Measurements from ENCODE around the gene CATSPER4. TPM values are rescaled to one million over a fixed set of nuclear protein-coding genes. Genes with fewer than 3 reads are reported as not detected.

Gene CATSPER4
- polyA plus RNA-seq, 1 donor from 2014 or later = not detected

DNA sequence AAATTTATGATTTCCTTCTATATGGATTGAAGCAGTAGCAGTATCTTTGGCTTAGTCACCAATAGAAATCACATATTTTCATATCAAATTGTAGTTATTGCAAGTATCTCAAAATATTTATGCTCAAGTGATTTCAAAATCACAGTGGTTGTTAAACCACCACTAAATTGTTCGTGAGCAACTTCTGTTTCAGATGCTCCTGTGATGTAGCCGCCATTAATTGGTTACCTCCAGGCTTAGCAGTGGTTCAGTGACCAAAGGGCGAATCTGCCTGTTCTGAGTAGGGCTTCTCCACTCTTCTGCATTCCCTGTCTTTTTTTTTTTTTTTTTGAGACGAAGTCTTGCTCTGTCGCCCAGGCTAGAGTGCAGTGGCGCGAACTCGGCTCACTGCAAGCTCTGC is 15.1 kb upstream of the CATSPER4 start:
- H3K4me3 ChIP-seq (ENCODE audit: low read length) = no peak overlapping the region
- no peaks in the 10 kb centered on the region for H3K27me3 ChIP-seq (ENCODE audit: insufficient read depth, low read depth, low read length)
- no peaks in the 10 kb centered on the region for H3K36me3 ChIP-seq (ENCODE audit: insufficient read depth, low read length)
- H3K9me2 ChIP-seq (ENCODE audit: insufficient read depth, low read length) = no peaks in the 10 kb centered on the region
- TF ChIP-seq SMC3 (conservative IDR thresholded peaks at IDR 0.05; ENCODE audit: poor library complexity) (no peak), MXI1 (conservative IDR thresholded peaks at IDR 0.05; ENCODE audit: poor library complexity, severe bottlenecking) (no peak), EP300 (conservative IDR thresholded peaks at IDR 0.05; ENCODE audit: poor library complexity, severe bottlenecking) (no peak), POLR2AphosphoS5 (IDR thresholded peaks at IDR 0.05) (no peak), EZH2 (IDR thresholded peaks at IDR 0.05; ENCODE audit: borderline replicate concordance, insufficient read depth, low read length, poor library complexity, severe bottlenecking) (no peak), RAD21 (conservative IDR thresholded peaks at IDR 0.05) (no peak), TAF1 (IDR thresholded peaks at IDR 0.05; ENCODE audit: low read depth) (no peak)
- TF ChIP-seq, protein P1, sequence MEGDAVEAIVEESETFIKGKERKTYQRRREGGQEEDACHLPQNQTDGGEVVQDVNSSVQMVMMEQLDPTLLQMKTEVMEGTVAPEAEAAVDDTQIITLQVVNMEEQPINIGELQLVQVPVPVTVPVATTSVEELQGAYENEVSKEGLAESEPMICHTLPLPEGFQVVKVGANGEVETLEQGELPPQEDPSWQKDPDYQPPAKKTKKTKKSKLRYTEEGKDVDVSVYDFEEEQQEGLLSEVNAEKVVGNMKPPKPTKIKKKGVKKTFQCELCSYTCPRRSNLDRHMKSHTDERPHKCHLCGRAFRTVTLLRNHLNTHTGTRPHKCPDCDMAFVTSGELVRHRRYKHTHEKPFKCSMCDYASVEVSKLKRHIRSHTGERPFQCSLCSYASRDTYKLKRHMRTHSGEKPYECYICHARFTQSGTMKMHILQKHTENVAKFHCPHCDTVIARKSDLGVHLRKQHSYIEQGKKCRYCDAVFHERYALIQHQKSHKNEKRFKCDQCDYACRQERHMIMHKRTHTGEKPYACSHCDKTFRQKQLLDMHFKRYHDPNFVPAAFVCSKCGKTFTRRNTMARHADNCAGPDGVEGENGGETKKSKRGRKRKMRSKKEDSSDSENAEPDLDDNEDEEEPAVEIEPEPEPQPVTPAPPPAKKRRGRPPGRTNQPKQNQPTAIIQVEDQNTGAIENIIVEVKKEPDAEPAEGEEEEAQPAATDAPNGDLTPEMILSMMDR (IDR thresholded peaks at IDR 0.05; ENCODE audit: poor library complexity, severe bottlenecking) = no peak
- TF ChIP-seq, protein P2, sequence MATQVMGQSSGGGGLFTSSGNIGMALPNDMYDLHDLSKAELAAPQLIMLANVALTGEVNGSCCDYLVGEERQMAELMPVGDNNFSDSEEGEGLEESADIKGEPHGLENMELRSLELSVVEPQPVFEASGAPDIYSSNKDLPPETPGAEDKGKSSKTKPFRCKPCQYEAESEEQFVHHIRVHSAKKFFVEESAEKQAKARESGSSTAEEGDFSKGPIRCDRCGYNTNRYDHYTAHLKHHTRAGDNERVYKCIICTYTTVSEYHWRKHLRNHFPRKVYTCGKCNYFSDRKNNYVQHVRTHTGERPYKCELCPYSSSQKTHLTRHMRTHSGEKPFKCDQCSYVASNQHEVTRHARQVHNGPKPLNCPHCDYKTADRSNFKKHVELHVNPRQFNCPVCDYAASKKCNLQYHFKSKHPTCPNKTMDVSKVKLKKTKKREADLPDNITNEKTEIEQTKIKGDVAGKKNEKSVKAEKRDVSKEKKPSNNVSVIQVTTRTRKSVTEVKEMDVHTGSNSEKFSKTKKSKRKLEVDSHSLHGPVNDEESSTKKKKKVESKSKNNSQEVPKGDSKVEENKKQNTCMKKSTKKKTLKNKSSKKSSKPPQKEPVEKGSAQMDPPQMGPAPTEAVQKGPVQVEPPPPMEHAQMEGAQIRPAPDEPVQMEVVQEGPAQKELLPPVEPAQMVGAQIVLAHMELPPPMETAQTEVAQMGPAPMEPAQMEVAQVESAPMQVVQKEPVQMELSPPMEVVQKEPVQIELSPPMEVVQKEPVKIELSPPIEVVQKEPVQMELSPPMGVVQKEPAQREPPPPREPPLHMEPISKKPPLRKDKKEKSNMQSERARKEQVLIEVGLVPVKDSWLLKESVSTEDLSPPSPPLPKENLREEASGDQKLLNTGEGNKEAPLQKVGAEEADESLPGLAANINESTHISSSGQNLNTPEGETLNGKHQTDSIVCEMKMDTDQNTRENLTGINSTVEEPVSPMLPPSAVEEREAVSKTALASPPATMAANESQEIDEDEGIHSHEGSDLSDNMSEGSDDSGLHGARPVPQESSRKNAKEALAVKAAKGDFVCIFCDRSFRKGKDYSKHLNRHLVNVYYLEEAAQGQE (IDR thresholded peaks at IDR 0.05; ENCODE audit: borderline replicate concordance) = no peak
- no peak overlapping the region for H2AFZ ChIP-seq (ENCODE audit: low read depth, low read length)
- H3K9ac ChIP-seq (ENCODE audit: low read length) = no peak overlapping the region
- no peaks in the 10 kb centered on the region for H3K9me3 ChIP-seq (ENCODE audit: low read length)
- H3K27ac ChIP-seq (ENCODE audit: low read length) = no peak overlapping the region
- no peaks in the 10 kb centered on the region for H3F3A ChIP-seq (ENCODE audit: insufficient read depth, low read length, poor library complexity, severe bottlenecking)
- H3K4me2 ChIP-seq (ENCODE audit: low read length) = no peak overlapping the region
- H3K79me2 ChIP-seq (replicated peaks; ENCODE audit: insufficient read depth, low read length) = no peaks in the 10 kb centered on the region
- H4K20me1 ChIP-seq (ENCODE audit: insufficient read depth) = no peaks in the 10 kb centered on the region

DNA sequence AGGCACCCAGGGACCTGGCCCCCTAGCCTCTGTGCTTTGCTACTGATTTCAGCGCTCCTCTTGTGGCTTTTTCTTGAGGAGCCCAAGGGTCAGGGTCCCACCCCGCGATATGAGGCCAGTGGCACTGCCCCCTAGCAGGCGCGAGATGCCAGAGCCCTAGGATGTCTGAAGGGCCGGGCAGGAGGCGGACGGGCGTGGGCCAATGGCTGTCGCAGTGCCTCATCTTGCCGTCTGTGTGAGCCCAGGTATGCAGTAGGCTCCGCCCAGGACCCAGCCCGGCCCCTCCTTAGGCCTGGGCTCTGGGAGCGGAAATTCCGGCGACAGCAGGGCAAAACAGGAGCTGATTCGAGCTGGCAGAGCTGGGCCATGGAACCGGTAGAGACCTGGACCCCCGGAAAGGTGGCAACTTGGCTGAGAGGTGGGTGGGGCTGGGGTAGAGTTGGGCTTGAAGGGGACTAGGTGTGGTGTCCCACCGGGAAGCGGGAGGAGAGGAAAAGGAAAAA is 13.2 kb upstream of the CATSPER4 start, which contains the start of gene CNKSR1:
TSS of gene CNKSR1 (plus strand) at position 310 of the 503 bp plus-strand sequence. CDS start at position 367, 57 bp downstream.
- no peaks in the 10 kb centered on the region for H3F3A ChIP-seq (ENCODE audit: insufficient read depth, low read length, poor library complexity, severe bottlenecking)
- no peak within 1 kb of the TSS for H3K9ac ChIP-seq (ENCODE audit: low read length)
- no peaks in the 10 kb centered on the region for H3K27me3 ChIP-seq (ENCODE audit: insufficient read depth, low read depth, low read length)
- H3K9me2 ChIP-seq (ENCODE audit: insufficient read depth, low read length) = no peaks in the 10 kb centered on the region
- no peaks in the 10 kb centered on the region for H3K36me3 ChIP-seq (ENCODE audit: insufficient read depth, low read length)
- H3K27ac ChIP-seq (ENCODE audit: low read length) = no peak within 1 kb of the TSS
- H3K4me2 ChIP-seq (ENCODE audit: low read length) = no peak within 1 kb of the TSS
- H3K4me3 ChIP-seq (ENCODE audit: low read length) = no peak within 1 kb of the TSS
- no peaks in the 10 kb centered on the region for H3K79me2 ChIP-seq (replicated peaks; ENCODE audit: insufficient read depth, low read length)
- H3K9me3 ChIP-seq (ENCODE audit: low read length) = no peaks in the 10 kb centered on the region
- TF ChIP-seq, protein P2 (IDR thresholded peaks at IDR 0.05; ENCODE audit: borderline replicate concordance) = no peak
- TF ChIP-seq EZH2 (IDR thresholded peaks at IDR 0.05; ENCODE audit: borderline replicate concordance, insufficient read depth, low read length, poor library complexity, severe bottlenecking) (no peak), EP300 (conservative IDR thresholded peaks at IDR 0.05; ENCODE audit: poor library complexity, severe bottlenecking) (no peak), RAD21 (conservative IDR thresholded peaks at IDR 0.05) (no peak), SMC3 (conservative IDR thresholded peaks at IDR 0.05; ENCODE audit: poor library complexity) (no peak), POLR2AphosphoS5 (IDR thresholded peaks at IDR 0.05) (no peak), MXI1 (conservative IDR thresholded peaks at IDR 0.05; ENCODE audit: poor library complexity, severe bottlenecking) (no peak), TAF1 (IDR thresholded peaks at IDR 0.05; ENCODE audit: low read depth) (no peak)
- TF ChIP-seq, protein P1 (IDR thresholded peaks at IDR 0.05; ENCODE audit: poor library complexity, severe bottlenecking) = no peak
- H4K20me1 ChIP-seq (ENCODE audit: insufficient read depth) = no peaks in the 10 kb centered on the region
- H2AFZ ChIP-seq (ENCODE audit: low read depth, low read length) = no peak within 1 kb of the TSS

Data from neural cell (in vitro differentiated cells).